Activated naive CD4-positive, alpha-beta T cell treated with anti-CD3 and anti-CD28 coated beads, Interleukin-2, amount 10 ng/mL, durations not matched to agents 7 days and 5 days (primary cell): ENCODE results near the gene USH1G.

Experiments used
- CTCF ChIA-PET: fragments of 350-600 bp; sonication (Branson Sonifier 250); formaldehyde crosslinking; loops from one replicate; lab custom pipeline; 2021; ENCODE audit warnings: antibody characterized with exemption; lab: Charles Lee
- DNase-seq: peaks from one replicate; pipeline ENCODE4 v3.0.0-alpha.2; 2020
- H3K27ac Mint-ChIP-seq: one replicate; pipeline ENCODE4 v1.8.0; 2021; ENCODE audit warnings: mild to moderate bottlenecking, moderate library complexity, mixed read lengths
- H3K27me3 Mint-ChIP-seq: one replicate; pipeline ENCODE4 v1.8.0; 2021; ENCODE audit warnings: mild to moderate bottlenecking, mixed read lengths
- H3K36me3 Mint-ChIP-seq: one replicate; pipeline ENCODE4 v1.8.0; 2021; ENCODE audit warnings: mixed read lengths
- H3K4me1 Mint-ChIP-seq: one replicate; pipeline ENCODE4 v1.8.0; 2021; ENCODE audit warnings: mixed read lengths
- H3K4me3 Mint-ChIP-seq: one replicate; pipeline ENCODE4 v1.8.0; 2021; ENCODE audit warnings: mild to moderate bottlenecking, moderate library complexity, mixed read lengths
- H3K9me3 Mint-ChIP-seq: one replicate; pipeline ENCODE4 v1.8.0; 2021; ENCODE audit warnings: mixed read lengths

Gene USH1G

DNA sequence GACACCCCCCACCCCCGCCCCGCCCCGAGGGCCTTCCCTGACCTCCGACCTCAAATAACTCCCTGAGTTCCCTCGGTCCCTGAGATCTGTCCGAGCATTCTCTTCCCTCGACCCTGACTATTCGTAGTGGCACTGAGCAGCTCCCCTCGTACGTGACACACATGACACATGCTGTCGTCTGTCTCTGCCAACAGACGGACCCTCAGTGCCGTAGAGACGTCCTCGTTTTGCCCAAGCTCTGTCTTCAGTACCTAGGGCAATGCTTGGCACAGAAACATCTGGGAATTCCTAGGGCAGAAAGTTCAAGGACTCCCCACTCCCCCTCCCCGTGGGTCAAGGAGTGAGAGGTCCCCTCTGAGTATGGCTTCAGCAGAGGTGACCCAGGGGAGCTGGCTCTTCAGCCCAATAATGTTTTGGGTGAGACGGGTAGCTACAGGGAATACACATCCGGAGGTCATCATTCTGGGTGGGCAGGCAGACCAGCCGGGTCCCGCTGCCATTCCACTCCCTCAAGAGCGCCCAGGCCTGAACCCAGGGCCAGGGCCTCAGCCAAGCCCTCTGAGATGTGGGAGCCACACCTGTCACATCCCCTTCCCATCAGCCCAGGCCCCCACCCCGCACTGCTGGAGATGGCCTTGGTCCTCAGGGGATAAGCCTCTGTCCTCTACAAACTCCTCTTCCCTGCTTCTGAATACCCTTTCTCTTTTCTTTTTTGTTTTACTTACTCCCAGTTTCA is 29.0 kb downstream of the USH1G start:
- Mint-ChIP-seq H3K9me3 (no peaks in the 10 kb centered on the region), H3K4me1 (peaks cover 4% of the 10 kb centered on the region), H3K27ac (peak overlapping the region; percentile 68), H3K36me3 (no peaks in the 10 kb centered on the region), H3K27me3 (peaks cover 77% of the 10 kb centered on the region), H3K4me3 (peak overlapping the region; percentile 37)
- DNase-seq = no peak
- CTCF ChIA-PET = interaction anchor here (1.2 kb wide), 1 partner anchor 31 kb away, joined by 3 read pairs; no protein-coding TSS in a partner anchor

DNA sequence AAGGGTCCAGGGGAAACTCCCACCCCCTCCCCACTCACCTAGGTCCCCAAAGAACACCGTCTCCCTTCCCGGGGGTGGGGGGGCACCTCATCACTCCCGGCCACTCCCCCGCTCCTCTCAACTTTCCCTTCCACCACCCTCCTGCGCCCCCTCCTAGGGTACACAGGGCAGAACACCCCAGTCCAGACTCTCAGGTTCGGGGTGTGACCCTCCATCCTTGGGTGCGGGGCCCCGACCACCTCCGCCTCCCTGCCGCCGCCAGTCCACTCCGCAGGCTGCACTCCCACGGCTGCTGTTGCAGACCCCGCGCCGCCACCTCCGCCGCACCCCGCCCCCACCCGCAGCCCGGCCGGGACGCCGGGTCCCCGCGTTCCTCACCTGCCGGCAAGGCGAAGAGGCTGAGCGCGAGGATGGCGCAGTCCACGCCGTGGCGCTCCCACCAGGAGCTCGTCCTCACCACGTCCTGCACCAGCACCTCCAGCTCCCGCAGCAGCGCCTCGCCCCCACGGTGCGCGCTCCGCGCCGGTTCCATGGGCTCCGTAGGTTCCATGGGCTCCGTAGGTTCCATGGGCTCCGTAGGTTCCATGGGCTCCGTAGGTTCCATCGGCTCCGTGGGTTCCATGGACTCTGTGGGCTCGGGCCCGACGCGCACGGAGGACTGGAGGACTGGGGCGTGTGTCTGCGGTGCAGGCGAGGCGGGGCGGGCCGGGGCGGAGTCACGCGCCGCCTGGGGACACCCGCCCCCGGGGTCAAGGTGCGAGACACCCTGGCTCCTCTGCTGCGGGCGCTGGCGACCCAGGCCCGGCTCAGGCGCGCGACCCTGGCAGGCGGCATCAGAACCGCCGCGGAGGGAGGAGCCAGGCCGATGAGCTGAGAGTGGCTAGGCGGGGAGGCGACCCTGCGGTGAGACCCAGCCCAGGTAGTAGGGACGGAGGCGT is 29.8 kb downstream of the USH1G start, which contains the start of gene FADS6:
Gene FADS6 (minus strand): TSS at position 660 of the 938 bp plus-strand sequence. CDS start 38 bp downstream, at position 622.
- Mint-ChIP-seq H3K9me3 (no peaks in the 10 kb centered on the region), H3K36me3 (no peaks in the 10 kb centered on the region), H3K27ac (peak within 1 kb of the TSS; percentile 68), H3K27me3 (peaks cover 82% of the 10 kb centered on the region), H3K4me1 (peaks cover 4% of the 10 kb centered on the region), H3K4me3 (peak within 1 kb of the TSS; percentile 37)
- DNase-seq = peak; percentile 32
- CTCF ChIA-PET = no interaction called here

DNA sequence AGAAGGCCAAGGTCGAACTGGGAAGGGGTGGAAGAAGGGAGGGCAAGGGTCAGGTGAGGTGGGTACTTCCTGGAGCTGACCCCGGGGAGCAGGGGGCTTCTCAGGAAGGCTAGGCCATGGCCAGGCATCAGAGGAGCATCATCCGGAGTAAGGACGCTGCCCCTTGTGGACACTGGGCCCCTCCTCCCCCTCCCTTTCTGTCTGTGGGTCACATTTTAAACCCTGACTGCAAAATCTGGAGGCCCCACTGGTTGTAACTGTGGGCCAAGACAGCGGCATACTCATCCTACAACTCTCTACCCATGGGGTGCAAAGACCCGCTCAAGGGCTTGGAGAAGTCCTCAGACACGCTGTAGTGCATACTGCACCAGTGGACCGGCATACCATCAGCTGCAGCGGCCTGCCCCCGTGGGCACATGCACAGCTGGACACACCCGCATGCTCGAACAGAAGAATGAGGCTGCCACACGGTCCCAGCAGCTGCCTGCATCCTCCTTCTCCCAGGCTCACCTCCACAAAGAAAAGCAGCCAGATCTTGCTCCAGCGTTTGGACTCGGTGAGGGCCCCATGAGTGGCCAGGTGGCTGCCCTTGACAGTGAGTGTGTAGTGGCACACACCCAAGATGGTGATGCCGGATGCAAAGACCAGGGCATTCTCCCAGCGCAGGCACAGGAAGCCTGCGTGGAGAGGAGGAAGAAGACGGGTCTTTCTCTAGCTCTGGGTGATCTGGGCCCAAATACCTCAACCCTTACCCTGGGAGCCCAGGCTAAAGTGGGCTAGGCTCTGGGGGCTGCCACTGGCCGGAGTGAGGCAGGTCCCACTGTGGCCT is 30.8 kb downstream of the USH1G start:
- CTCF ChIA-PET = no interaction called here
- Mint-ChIP-seq H3K27me3 (peaks cover 83% of the 10 kb centered on the region), H3K36me3 (no peaks in the 10 kb centered on the region), H3K9me3 (no peaks in the 10 kb centered on the region), H3K27ac (no peak overlapping the region), H3K4me1 (peaks cover 4% of the 10 kb centered on the region), H3K4me3 (no peak overlapping the region)
- no peak for DNase-seq

DNA sequence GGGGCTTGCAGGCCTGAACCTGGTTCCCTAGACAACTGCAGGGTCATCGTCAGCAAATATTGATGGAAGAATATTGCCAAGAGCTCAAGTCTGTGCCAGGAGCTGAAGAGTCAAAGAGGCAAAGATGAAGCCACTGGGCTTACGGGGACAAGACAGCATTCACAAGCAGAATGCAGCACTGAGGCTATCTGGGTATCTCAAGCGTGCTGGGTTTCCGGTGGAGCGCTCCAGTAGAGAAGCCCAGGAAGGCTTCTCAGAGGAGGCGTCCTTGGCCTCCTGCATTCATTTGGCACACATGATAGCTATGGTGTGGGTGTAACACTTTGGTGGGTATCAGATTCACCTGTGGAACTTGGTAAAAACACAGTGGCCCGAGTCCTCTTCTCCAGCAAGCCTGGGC is 32.5 kb downstream of the USH1G start:
- CTCF ChIA-PET = interaction anchor here (0.6 kb wide), 1 partner anchor 67 kb away, joined by 3 read pairs; no protein-coding TSS in a partner anchor
- no peak overlapping the region for H3K4me3 Mint-ChIP-seq
- H3K27me3 Mint-ChIP-seq = peaks cover 82% of the 10 kb centered on the region
- H3K9me3 Mint-ChIP-seq = no peaks in the 10 kb centered on the region
- no peak for DNase-seq
- H3K4me1 Mint-ChIP-seq = peaks cover 4% of the 10 kb centered on the region
- no peaks in the 10 kb centered on the region for H3K36me3 Mint-ChIP-seq
- no peak overlapping the region for H3K27ac Mint-ChIP-seq

DNA sequence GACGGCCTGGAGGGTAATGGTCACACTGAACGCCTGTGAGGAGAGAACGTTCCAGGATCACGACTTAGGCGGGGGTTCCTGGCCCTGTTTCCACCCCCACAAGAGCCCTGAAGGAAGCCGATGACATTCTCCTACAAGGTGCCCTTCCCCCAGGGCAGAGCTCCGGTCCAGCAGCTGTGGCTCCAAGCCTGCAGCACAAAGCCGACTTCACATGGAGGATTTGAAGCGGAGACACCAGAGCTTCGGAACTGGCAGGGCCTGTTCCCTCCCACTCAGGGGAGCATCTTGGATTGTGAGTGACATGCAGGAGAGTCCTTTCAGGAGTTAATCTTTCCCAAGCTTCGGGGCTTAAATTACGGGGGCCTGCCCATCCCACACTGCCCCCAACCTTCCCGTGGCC is 34.6 kb downstream of the USH1G start:
- H3K9me3 Mint-ChIP-seq = no peaks in the 10 kb centered on the region
- no peak overlapping the region for H3K27ac Mint-ChIP-seq
- no peaks in the 10 kb centered on the region for H3K36me3 Mint-ChIP-seq
- peaks cover 76% of the 10 kb centered on the region for H3K27me3 Mint-ChIP-seq
- CTCF ChIA-PET = interaction anchor here (1.5 kb wide), 1 partner anchor 24 kb away, joined by 3 read pairs; no protein-coding TSS in a partner anchor
- H3K4me3 Mint-ChIP-seq = no peak overlapping the region
- H3K4me1 Mint-ChIP-seq = no peaks in the 10 kb centered on the region
- DNase-seq = no peak

DNA sequence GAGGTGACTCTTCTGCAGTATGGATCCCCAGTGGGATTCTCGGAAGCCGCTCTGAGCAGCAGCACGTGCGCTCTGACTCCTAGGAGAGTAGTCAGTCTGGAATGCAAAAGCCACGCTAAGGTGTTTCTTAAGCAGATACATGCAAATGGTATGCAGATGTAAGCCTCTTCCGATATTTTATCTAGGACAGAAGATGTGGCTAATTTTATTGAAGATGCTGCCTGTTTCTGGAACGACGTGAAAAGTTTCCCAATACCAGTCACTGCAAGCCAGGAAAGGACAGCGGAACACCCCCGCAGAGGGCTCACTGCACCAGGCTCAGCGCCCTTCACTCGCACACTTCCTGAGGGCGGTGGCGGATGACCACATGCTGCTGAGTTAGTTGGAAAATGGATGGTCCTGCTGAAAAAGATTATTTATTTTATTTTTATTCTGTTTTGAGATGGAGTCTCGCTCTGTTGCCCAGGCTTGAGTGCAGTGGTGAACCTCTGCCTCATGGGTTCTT is 39.8 kb downstream of the USH1G start:
- H3K4me3 Mint-ChIP-seq = no peak overlapping the region
- no peaks in the 10 kb centered on the region for H3K9me3 Mint-ChIP-seq
- H3K36me3 Mint-ChIP-seq = no peaks in the 10 kb centered on the region
- no peak overlapping the region for H3K27ac Mint-ChIP-seq
- CTCF ChIA-PET = no interaction called here
- H3K27me3 Mint-ChIP-seq = peaks cover 73% of the 10 kb centered on the region
- H3K4me1 Mint-ChIP-seq = no peaks in the 10 kb centered on the region
- no peak for DNase-seq

DNA sequence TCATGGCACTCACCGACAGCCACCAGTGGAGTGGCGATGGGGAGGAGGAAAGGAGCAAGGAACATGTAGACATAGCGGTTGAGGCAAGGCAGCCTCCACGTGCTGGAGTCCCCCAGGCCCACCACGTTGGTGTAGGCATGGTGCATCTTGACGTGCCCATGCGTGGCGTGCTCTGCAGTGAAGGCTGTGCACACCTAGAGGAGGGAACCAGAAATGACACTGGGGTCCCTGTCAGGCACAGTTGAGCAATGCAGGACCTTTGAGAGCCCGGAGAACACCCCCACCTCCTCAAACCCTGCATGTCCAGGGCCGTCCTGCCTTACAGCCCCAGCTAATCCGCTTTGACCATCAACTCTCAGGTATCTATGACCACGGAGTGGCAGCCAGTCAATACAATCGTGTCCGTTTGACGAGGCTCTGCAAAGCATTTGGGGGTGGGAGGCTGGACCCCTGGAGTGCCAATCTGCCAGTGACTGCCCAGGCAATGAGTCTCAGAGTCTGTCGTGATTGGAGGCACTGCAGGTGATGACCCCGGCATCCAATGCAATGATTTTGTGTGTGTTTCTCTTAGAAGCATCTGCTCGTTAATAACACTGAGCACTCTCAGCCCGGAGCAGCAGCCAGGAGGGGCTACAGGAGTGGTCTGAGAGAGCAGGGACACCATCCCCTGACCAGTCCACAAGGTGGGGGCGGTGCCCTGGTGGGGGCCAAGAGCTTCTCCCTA is 40.4 kb downstream of the USH1G start:
- Mint-ChIP-seq H3K27ac (no peak overlapping the region), H3K27me3 (peaks cover 72% of the 10 kb centered on the region), H3K4me3 (no peak overlapping the region), H3K9me3 (no peaks in the 10 kb centered on the region), H3K4me1 (no peaks in the 10 kb centered on the region), H3K36me3 (no peaks in the 10 kb centered on the region)
- CTCF ChIA-PET = interaction anchor here (1.2 kb wide), 1 partner anchor 17 kb away, joined by 3 read pairs; no protein-coding TSS in a partner anchor
- no peak for DNase-seq

DNA sequence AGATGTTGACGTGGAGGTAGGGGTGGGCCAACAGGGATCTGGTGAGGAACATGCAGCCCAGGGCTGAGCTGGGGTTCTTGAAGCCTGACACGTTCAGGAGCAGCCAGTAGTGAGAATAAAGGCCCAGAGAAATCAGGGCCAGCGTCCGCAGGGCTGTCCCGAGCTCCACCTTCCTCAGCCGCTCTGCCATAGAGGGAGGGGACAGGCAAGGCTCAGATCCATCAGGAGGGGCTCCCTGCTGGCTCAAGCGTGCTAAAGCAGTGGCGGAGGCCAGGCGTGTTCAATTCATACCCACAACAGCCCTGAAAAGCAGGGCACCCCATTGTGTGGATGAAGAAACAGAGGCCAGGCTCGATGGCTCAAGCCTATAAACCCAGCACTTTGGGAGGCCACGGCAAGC is 42.0 kb downstream of the USH1G start:
- no peak overlapping the region for H3K4me3 Mint-ChIP-seq
- no peak for DNase-seq
- no peak overlapping the region for H3K27ac Mint-ChIP-seq
- H3K27me3 Mint-ChIP-seq = peaks cover 65% of the 10 kb centered on the region
- CTCF ChIA-PET = interaction anchor here (1.3 kb wide), 1 partner anchor 139 kb away, joined by 3 read pairs; no protein-coding TSS in a partner anchor
- H3K36me3 Mint-ChIP-seq = no peaks in the 10 kb centered on the region
- H3K9me3 Mint-ChIP-seq = no peaks in the 10 kb centered on the region
- no peaks in the 10 kb centered on the region for H3K4me1 Mint-ChIP-seq

DNA sequence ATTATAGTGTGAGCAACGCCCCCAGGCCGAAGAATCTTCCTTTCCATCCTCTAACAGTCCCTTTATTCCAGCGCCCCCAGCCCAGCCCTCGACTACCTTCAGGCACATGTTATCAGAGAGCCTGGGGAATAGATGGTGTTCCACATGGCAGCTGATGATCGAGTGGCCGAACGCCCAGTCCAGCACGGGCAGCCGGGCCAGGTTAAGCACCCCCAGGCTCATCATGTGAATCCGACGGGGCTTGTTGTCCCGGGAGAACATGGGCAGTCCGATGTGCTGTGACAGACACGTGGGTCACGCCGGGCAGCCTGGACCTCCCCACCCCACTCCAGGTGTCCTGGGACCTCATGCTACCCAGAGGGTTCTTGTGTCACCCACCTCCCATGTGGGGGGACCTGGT is 43.7 kb downstream of the USH1G start:
- no peak for DNase-seq
- H3K27ac Mint-ChIP-seq = no peak overlapping the region
- H3K27me3 Mint-ChIP-seq = peaks cover 53% of the 10 kb centered on the region
- H3K9me3 Mint-ChIP-seq = no peaks in the 10 kb centered on the region
- no peak overlapping the region for H3K4me3 Mint-ChIP-seq
- no peaks in the 10 kb centered on the region for H3K36me3 Mint-ChIP-seq
- CTCF ChIA-PET = interaction anchor here (1.1 kb wide), 1 partner anchor 14 kb away, joined by 3 read pairs; no protein-coding TSS in a partner anchor
- peaks cover 12% of the 10 kb centered on the region for H3K4me1 Mint-ChIP-seq

DNA sequence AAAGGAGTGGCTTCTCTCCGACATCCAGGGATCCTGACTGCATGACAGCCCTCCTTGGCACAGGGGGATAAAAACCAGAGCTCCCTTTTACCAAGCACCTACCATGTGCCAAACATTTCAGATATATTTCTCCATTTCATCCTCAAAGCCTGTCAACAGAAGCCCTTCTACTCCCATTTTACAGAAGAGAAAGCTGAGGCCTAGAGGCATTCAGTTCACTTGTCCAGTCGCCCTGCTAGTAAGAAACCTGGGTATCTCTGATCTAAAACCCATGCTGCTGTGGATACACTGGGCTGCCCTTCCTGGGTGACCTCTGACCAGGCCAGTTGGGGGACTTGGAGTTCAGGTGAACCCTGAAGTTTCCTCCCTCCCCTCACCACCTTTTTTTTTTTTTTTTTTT is 44.4 kb downstream of the USH1G start:
- H3K4me3 Mint-ChIP-seq = no peak overlapping the region
- peaks cover 48% of the 10 kb centered on the region for H3K27me3 Mint-ChIP-seq
- no peak overlapping the region for H3K27ac Mint-ChIP-seq
- CTCF ChIA-PET = interaction anchor here (1.0 kb wide), 1 partner anchor 13 kb away, joined by 3 read pairs; no protein-coding TSS in a partner anchor
- H3K4me1 Mint-ChIP-seq = peaks cover 18% of the 10 kb centered on the region
- H3K36me3 Mint-ChIP-seq = no peaks in the 10 kb centered on the region
- no peaks in the 10 kb centered on the region for H3K9me3 Mint-ChIP-seq
- no peak for DNase-seq

DNA sequence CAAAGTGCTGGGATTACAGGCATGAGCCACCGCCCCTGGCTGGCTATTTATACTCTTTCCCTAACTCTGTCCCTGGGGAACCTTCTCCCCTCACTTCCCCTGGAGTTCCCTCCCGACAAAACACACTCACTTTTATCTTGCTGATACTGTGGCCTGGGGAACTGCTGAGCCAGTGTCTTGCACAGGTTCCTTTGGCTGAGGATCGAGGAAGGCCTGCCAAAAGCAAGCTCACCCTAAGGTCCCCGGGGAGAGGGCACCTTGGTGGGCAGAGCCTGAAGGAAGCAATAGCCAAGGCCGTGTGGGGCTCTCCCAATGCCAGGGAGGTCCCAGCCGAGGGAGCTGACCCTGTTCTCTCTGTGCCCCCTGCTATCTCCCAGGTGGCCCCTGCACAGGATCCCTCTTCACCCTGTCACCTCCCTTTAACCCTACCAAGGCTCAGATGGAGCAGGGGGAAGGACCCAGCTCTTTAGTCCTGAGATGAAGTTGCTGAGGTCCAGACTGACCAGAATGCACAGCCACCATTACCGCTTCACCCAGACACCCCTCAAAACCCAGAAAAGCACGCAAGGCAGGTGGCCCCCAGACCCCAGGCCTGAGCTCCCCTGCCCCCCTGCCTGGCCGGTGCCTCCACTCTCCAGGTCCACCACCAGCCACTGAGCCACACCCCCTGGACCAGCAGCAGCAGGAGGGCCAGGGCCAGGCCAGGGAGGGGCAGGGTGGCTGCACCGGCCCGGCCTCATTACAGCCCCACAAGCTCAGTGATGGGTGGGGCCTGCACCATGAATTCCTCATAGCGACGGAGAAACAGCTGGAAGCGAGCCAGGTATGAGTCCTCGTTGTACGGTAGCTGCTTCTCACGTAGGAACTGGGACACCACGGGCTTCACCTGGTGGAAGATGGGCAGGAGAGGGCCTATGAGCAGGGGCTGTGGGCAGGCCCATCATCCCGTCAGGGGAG is 45.2 kb downstream of the USH1G start:
- no peaks in the 10 kb centered on the region for H3K36me3 Mint-ChIP-seq
- H3K9me3 Mint-ChIP-seq = no peaks in the 10 kb centered on the region
- H3K27me3 Mint-ChIP-seq = peaks cover 45% of the 10 kb centered on the region
- no peak overlapping the region for H3K27ac Mint-ChIP-seq
- peaks cover 22% of the 10 kb centered on the region for H3K4me1 Mint-ChIP-seq
- no peak overlapping the region for H3K4me3 Mint-ChIP-seq
- CTCF ChIA-PET = interaction anchor here (1.0 kb wide), 1 partner anchor 12 kb away, joined by 3 read pairs; no protein-coding TSS in a partner anchor
- DNase-seq = no peak
